KMS-11 (cell line): Measurements from ENCODE around the gene ZNRF1.

ENCODE experiments used
- H2AFZ ChIP-seq: fragments of 200-600 bp; sonication (generic); 2 replicates; pipeline ENCODE4 v1.6.1; 2016; ENCODE audit warnings: antibody characterized with exemption, mixed run types, low read depth
- H3K27ac ChIP-seq: fragments of 200-600 bp; sonication (generic); 2 replicates; pipeline ENCODE4 v1.6.1; 2016; ENCODE audit warnings: mild to moderate bottlenecking, mixed run types
- H3K27me3 ChIP-seq: fragments of 200-600 bp; sonication (generic); 2 replicates; pipeline ENCODE4 v1.6.1; 2017; ENCODE audit warnings: mild to moderate bottlenecking, low read depth, mixed run types, moderate library complexity; ENCODE audit not compliant: insufficient read depth
- H3K36me3 ChIP-seq: fragments of 200-600 bp; sonication (generic); 2 replicates; pipeline ENCODE4 v1.6.1; 2017; ENCODE audit warnings: mild to moderate bottlenecking, mixed run types; ENCODE audit not compliant: insufficient read depth
- H3K4me1 ChIP-seq: fragments of 200-600 bp; sonication (generic); 2 replicates; pipeline ENCODE4 v1.6.1; 2016; ENCODE audit warnings: mild to moderate bottlenecking, low read depth, mixed run types; ENCODE audit not compliant: poor library complexity, severe bottlenecking
- H3K4me2 ChIP-seq: fragments of 200-600 bp; sonication (generic); 2 replicates; pipeline ENCODE4 v1.7.0; 2016; ENCODE audit warnings: mild to moderate bottlenecking, mixed run types
- H3K4me3 ChIP-seq: fragments of 200-600 bp; sonication (generic); IDR thresholded peaks from 2 replicates; pipeline ENCODE4 v1.6.1; 2017; ENCODE audit warnings: low read depth, low read length, mixed read lengths; ENCODE audit not compliant: insufficient read depth
- H3K79me2 ChIP-seq: fragments of 200-600 bp; sonication (generic); 2 replicates; pipeline ENCODE4 v1.6.1; 2016; ENCODE audit warnings: low read depth, mixed run types; ENCODE audit not compliant: insufficient read depth
- H3K9ac ChIP-seq: fragments of 200-600 bp; sonication (generic); 2 replicates; pipeline ENCODE4 v1.6.1; 2016; ENCODE audit warnings: mild to moderate bottlenecking, mixed run types
- H4K20me1 ChIP-seq: fragments of 200-600 bp; sonication (generic); 2 replicates; pipeline ENCODE4 v1.6.1; 2016; ENCODE audit warnings: mild to moderate bottlenecking, mixed run types; ENCODE audit not compliant: insufficient read depth
- TF ChIP-seq, protein P1 (sequence below): fragments of 200-600 bp; sonication (generic); conservative IDR thresholded peaks from 2 replicates; pipeline ENCODE4 v1.6.1; 2017; ENCODE audit warnings: low read depth, mild to moderate bottlenecking, antibody characterized with exemption, low read length, moderate library complexity, mixed read lengths

Gene ZNRF1

GRCh38 chr16:75038036-75038858, 39.4 kb downstream of the ZNRF1 start:
- Histone ChIP-seq H3K4me1 (peaks cover 4% of the 10 kb centered on the region), H4K20me1 (no peaks in the 10 kb centered on the region), H3K4me3 (no peak overlapping the region), H3K27me3 (no peaks in the 10 kb centered on the region), H3K27ac (no peak overlapping the region), H3K9ac (no peak overlapping the region), H3K36me3 (no peaks in the 10 kb centered on the region), H3K4me2 (no peak overlapping the region), H2AFZ (no peak overlapping the region), H3K79me2 (no peaks in the 10 kb centered on the region; the same call in 1 of the 2 replicates)
- TF ChIP-seq, protein P1, sequence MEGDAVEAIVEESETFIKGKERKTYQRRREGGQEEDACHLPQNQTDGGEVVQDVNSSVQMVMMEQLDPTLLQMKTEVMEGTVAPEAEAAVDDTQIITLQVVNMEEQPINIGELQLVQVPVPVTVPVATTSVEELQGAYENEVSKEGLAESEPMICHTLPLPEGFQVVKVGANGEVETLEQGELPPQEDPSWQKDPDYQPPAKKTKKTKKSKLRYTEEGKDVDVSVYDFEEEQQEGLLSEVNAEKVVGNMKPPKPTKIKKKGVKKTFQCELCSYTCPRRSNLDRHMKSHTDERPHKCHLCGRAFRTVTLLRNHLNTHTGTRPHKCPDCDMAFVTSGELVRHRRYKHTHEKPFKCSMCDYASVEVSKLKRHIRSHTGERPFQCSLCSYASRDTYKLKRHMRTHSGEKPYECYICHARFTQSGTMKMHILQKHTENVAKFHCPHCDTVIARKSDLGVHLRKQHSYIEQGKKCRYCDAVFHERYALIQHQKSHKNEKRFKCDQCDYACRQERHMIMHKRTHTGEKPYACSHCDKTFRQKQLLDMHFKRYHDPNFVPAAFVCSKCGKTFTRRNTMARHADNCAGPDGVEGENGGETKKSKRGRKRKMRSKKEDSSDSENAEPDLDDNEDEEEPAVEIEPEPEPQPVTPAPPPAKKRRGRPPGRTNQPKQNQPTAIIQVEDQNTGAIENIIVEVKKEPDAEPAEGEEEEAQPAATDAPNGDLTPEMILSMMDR = no peak

DNA sequence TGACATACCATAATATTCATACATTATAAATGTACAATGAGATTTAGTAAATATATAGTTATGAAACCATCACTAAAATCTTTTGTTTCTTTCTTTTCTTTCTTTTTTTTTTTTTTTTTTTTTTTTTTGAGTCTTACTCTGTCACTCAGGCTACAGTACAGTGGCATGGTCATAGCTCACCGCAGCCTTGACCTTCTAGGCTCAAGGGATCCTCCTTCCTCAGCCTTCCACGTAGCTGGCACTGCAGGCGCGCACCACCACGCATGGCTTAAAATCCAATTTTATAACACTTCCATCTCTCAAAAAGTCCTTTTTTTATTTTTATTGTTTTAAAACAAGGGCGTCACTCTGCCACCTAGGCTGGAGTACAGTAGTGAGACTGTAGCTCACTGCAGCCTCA, 41.1 kb downstream of the ZNRF1 start:
- Histone ChIP-seq H4K20me1 (no peaks in the 10 kb centered on the region), H2AFZ (no peak overlapping the region), H3K9ac (no peak overlapping the region), H3K4me2 (no peak overlapping the region), H3K36me3 (no peaks in the 10 kb centered on the region), H3K4me3 (no peak overlapping the region), H3K27ac (no peak overlapping the region), H3K79me2 (no peaks in the 10 kb centered on the region), H3K4me1 (no peaks in the 10 kb centered on the region), H3K27me3 (no peaks in the 10 kb centered on the region)
- TF ChIP-seq, protein P1 = no peak

DNA sequence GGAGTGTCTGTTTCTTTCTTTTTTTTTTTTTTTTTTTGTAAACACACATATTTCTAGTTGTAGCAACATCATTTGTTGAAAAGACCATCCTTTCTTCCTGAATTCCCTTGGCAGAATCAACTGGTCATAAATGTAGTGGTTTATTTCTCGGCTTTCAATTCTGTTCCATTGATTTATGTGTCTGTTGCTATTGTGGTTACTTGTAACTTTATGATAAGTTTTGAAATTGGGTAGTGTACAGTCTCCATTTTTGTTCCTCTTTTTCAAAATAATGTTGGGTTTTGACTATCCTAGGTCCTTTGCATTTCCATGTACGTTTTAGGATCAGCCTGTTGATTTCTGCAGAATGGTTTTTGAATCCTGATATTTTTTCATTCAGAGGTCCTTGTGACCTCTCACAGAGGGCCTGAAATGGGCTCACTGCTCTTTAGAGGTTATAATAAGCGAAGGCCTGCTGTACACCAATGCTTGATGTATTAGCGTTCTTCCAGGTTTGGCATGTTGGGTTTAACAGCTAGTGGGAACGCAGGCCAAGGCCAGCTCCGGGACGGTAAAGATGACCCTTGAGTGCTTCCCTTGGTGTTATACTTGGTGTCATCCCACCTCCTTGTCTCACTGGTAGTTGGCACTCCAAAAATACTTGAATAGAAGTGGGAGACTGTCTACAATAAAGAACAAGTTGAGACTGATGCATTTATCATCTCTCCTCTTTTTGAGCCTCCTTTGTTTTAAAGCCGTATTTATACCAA, 43.8 kb downstream of the ZNRF1 start:
- H3K4me2 ChIP-seq = no peak overlapping the region
- H3K27me3 ChIP-seq = no peaks in the 10 kb centered on the region
- TF ChIP-seq, protein P1 = no peak
- H3K4me1 ChIP-seq = no peaks in the 10 kb centered on the region
- no peak overlapping the region for H3K4me3 ChIP-seq
- H2AFZ ChIP-seq = no peak overlapping the region
- H3K27ac ChIP-seq = no peak overlapping the region
- H3K9ac ChIP-seq = no peak overlapping the region
- H3K79me2 ChIP-seq = no peaks in the 10 kb centered on the region
- no peaks in the 10 kb centered on the region for H4K20me1 ChIP-seq
- H3K36me3 ChIP-seq = no peaks in the 10 kb centered on the region

GRCh38 chr16:75043175-75043895, 44.5 kb downstream of the ZNRF1 start:
- H3K4me2 ChIP-seq = no peak overlapping the region
- no peak overlapping the region for H2AFZ ChIP-seq
- no peaks in the 10 kb centered on the region for H3K79me2 ChIP-seq
- no peaks in the 10 kb centered on the region for H3K36me3 ChIP-seq
- H3K4me3 ChIP-seq = no peak overlapping the region
- no peak overlapping the region for H3K27ac ChIP-seq
- no peaks in the 10 kb centered on the region for H3K27me3 ChIP-seq
- H4K20me1 ChIP-seq = no peaks in the 10 kb centered on the region
- no peak overlapping the region for H3K9ac ChIP-seq
- TF ChIP-seq, protein P1 = no peak
- H3K4me1 ChIP-seq = no peaks in the 10 kb centered on the region
